Motor neuron (in vitro differentiated cells): ENCODE data around the gene AKAP1. TPM values are rescaled to one million over a fixed set of nuclear protein-coding genes. Genes with fewer than 3 reads are reported as not detected.

Source experiments
- ATAC-seq, 8 experiments: fragments of 200-7000 bp; cut with Tn5 transposase; replicated peaks in 6 of 8; 2 replicates each; pipeline ENCODE4 v1.8.0; 2021; ENCODE audit warnings: mild to moderate bottlenecking in 8 of 8, moderate library complexity in 8 of 8
- H3K27ac ChIP-seq, 2 donors: fragments of 250-450 bp; sonication (Bioruptor Pico); 2 replicates each; pipeline ENCODE4 v1.9.0; 2021; ENCODE audit warnings: antibody characterized with exemption in 2 of 2, mild to moderate bottlenecking in 2 of 2, moderate library complexity in 1 of 2
- H3K4me1 ChIP-seq, 2 donors: fragments of 250-450 bp; sonication (Bioruptor Pico); replicated peaks in 1 of 2; 2 replicates each; pipeline ENCODE4 v1.6.1; 2021; ENCODE audit warnings: antibody characterized with exemption in 2 of 2, mild to moderate bottlenecking in 2 of 2, moderate library complexity in 1 of 2
- H3K4me3 ChIP-seq, 5 donors: fragments of 250-450 bp; sonication (Bioruptor Pico); 2 replicates each; pipeline ENCODE4 v1.9.0; 2021; ENCODE audit warnings: antibody characterized with exemption in 5 of 5, mild to moderate bottlenecking in 5 of 5, moderate library complexity in 4 of 5
- WGBS, 10 experiments: fragments of 450-650 bp; shearing (Covaris generic); methylation state at CpG; one replicate each; pipeline ENCODE4 v1.0.0; 2022; 5-methylcytosine and 5-hydroxymethylcytosine counted together
- in situ Hi-C, 9 experiments: fragments of 400-800 bp; cut with MboI; loops; one replicate each; pipeline ENCODE4 v1.15.0; 2021; ENCODE audit warnings: low sequenced_read_pairs in 9 of 9, low pct_unique_long_range_greater_than_20kb in 2 of 9; ENCODE audit not compliant: unreplicated experiment in 9 of 9
- total RNA-seq, 8 experiments: library from RNA; unstranded; fragments of 300-600 nt; gene quantifications; 2 replicates each; pipeline versions ENCODE4 v1.2.3 to v1.2.4, GENCODE V29; 2022

The AKAP1 gene
- total RNA-seq, 8 experiments from 2014 or later: 16.1 to 45.8 (median 28.9) TPM

- H3K4me3 ChIP-seq: no peak overlapping the region
- H3K4me1 ChIP-seq: peaks cover 0 to 3% of the 10 kb centered on the region in 2 donors
- no peak overlapping the region for H3K27ac ChIP-seq
- 0 to 100% (median 46%) methylated on average over 1 to 5 of the region's 5 CpGs; no CpG with 5 or more reads in 2 of the 10 experiments for WGBS, 10 experiments
- in situ Hi-C loops: no loop called here
- ATAC-seq: peak in 5 of 8 experiments; percentile 56 to 90 (median 68)
Observed at GRCh38 chr17:57051886-57052361, 33.1 kb upstream of the AKAP1 start.

- in situ Hi-C loops: no loop called here
- WGBS, 10 experiments: 18 to 87% (median 66%) methylated on average over 1 to 2 of the region's 2 CpGs; no CpG with 5 or more reads in 4 of the 10 experiments
- no peak overlapping the region for H3K27ac ChIP-seq
- H3K4me1 ChIP-seq: no peaks in the 10 kb centered on the region
- H3K4me3 ChIP-seq: no peak overlapping the region
- ATAC-seq: no peak
Observed at GRCh38 chr17:57062865-57063264, 22.2 kb upstream of the AKAP1 start.

- 19 to 100% (median 22%) methylated on average over 1 to 3 of the region's 4 CpGs; no CpG with 5 or more reads in 5 of the 10 experiments for WGBS, 10 experiments
- peaks cover under 1 to 2% of the 10 kb centered on the region in 2 donors for H3K4me1 ChIP-seq
- no peak overlapping the region for H3K4me3 ChIP-seq
- in situ Hi-C loops: no loop called here
- no peak overlapping the region for H3K27ac ChIP-seq
- no peak for ATAC-seq
Observed at GRCh38 chr17:57067162-57067561, 17.9 kb upstream of the AKAP1 start.

GRCh38 chr17:57067781-57068180 is 17.3 kb upstream of the AKAP1 start:
- no peak for ATAC-seq

GRCh38 chr17:57068222-57068658 is 16.8 kb upstream of the AKAP1 start:
- in situ Hi-C loops: no loop called here
- WGBS, 10 experiments: 0 to 20% (median 0%) methylated on average over 1 to 4 of the region's 4 CpGs; no CpG with 5 or more reads in 4 of the 10 experiments
- H3K4me1 ChIP-seq: peaks cover 6 to 9% of the 10 kb centered on the region in 2 donors
- H3K4me3 ChIP-seq: no peak overlapping the region
- H3K27ac ChIP-seq: no peak overlapping the region
- peak in 5 of 8 experiments; percentile 46 to 66 (median 54) for ATAC-seq

More at GRCh38 chr17:57067781-57068180, 17.3 kb upstream of the AKAP1 start:
- in situ Hi-C loops: no loop called here
- 0 to 100% (median 89%) methylated on average over 1 of the region's 1 CpG; no CpG with 5 or more reads in 4 of the 10 experiments for WGBS, 10 experiments
- Histone ChIP-seq H3K27ac (no peak overlapping the region), H3K4me3 (no peak overlapping the region), H3K4me1 (peaks cover 6 to 7% of the 10 kb centered on the region in 2 donors)

GRCh38 chr17:57068707-57069106 is 16.3 kb upstream of the AKAP1 start:
- Histone ChIP-seq H3K27ac (no peak overlapping the region), H3K4me3 (no peak overlapping the region), H3K4me1 (peaks cover 6 to 9% of the 10 kb centered on the region in 2 donors)
- 33 to 100% (median 74%) methylated on average over 1 to 2 of the region's 2 CpGs; no CpG with 5 or more reads in 4 of the 10 experiments for WGBS, 10 experiments
- ATAC-seq: no peak
- in situ Hi-C loops: no loop called here

- 0 to 53% (median 14%) methylated on average over 1 to 5 of the region's 5 CpGs for WGBS, 10 experiments
- H3K27ac ChIP-seq: no peak overlapping the region
- H3K4me1 ChIP-seq: peaks cover 6 to 9% of the 10 kb centered on the region in 2 donors
- peak in 2 of 8 experiments; percentile 31 to 38 for ATAC-seq
- in situ Hi-C loops: no loop called here
- no peak overlapping the region for H3K4me3 ChIP-seq
Observed at GRCh38 chr17:57071991-57072944, 12.8 kb upstream of the AKAP1 start.

- Histone ChIP-seq H3K4me3 (no peak overlapping the region), H3K4me1 (peaks cover 6 to 9% of the 10 kb centered on the region in 2 donors), H3K27ac (no peak overlapping the region)
- WGBS, 10 experiments: 0 to 55% (median 24%) methylated on average over 2 of the region's 2 CpGs; no CpG with 5 or more reads in 2 of the 10 experiments
- in situ Hi-C loops: no loop called here
- no peak for ATAC-seq
Observed at GRCh38 chr17:57073626-57074025, 11.4 kb upstream of the AKAP1 start.

- Histone ChIP-seq H3K4me1 (peaks cover 6 to 9% of the 10 kb centered on the region in 2 donors), H3K4me3 (no peak overlapping the region), H3K27ac (no peak overlapping the region)
- ATAC-seq: no peak
- WGBS, 10 experiments: 40 to 100% (median 87%) methylated on average over 1 to 3 of the region's 3 CpGs; no CpG with 5 or more reads in 5 of the 10 experiments
- in situ Hi-C loops: no loop called here
Observed at GRCh38 chr17:57075193-57075592, 9.9 kb upstream of the AKAP1 start.

- ATAC-seq: no peak
- no peak overlapping the region for H3K27ac ChIP-seq
- no peak overlapping the region for H3K4me3 ChIP-seq
- WGBS, 10 experiments: 6 to 100% (median 84%) methylated on average over 1 to 3 of the region's 3 CpGs
- in situ Hi-C loops: no loop called here
- peaks cover 6 to 9% of the 10 kb centered on the region in 2 donors for H3K4me1 ChIP-seq
Observed at GRCh38 chr17:57075785-57076184, 9.3 kb upstream of the AKAP1 start.

GRCh38 chr17:57077000-57077399 is 8.0 kb upstream of the AKAP1 start:
- peaks cover 6 to 9% of the 10 kb centered on the region in 2 donors for H3K4me1 ChIP-seq
- 20 to 94% (median 79%) methylated on average over 1 to 2 of the region's 2 CpGs; no CpG with 5 or more reads in 6 of the 10 experiments for WGBS, 10 experiments
- in situ Hi-C loops: no loop called here
- no peak overlapping the region for H3K4me3 ChIP-seq
- ATAC-seq: no peak
- no peak overlapping the region for H3K27ac ChIP-seq

- H3K27ac ChIP-seq: no peak overlapping the region
- WGBS, 10 experiments: 20 to 100% (median 88%) methylated on average over 1 to 9 of the region's 9 CpGs; no CpG with 5 or more reads in 2 of the 10 experiments
- in situ Hi-C loops: no loop called here
- H3K4me1 ChIP-seq: no peaks in the 10 kb centered on the region
- no peak for ATAC-seq
- H3K4me3 ChIP-seq: no peak overlapping the region
Observed at GRCh38 chr17:57078274-57078673, 6.8 kb upstream of the AKAP1 start.

- Histone ChIP-seq H3K27ac (no peak overlapping the region), H3K4me3 (no peak overlapping the region), H3K4me1 (no peaks in the 10 kb centered on the region)
- ATAC-seq: no peak
- WGBS, 10 experiments: 50 to 100% (median 88%) methylated on average over 1 to 2 of the region's 2 CpGs
- in situ Hi-C loops: no loop called here
Observed at GRCh38 chr17:57080718-57081117, 4.3 kb upstream of the AKAP1 start.
